ENCODE results near the gene ZNF584.

- TF ChIP-seq CTCF (IDR thresholded peaks at IDR 0.05), result no peak
- no peak for TF ChIP-seq EP300 (IDR thresholded peaks at IDR 0.05)
These were observed 744 bp upstream of the ZNF584 start for GRCh38 chr19:58407658-58408151.

Data from sigmoid colon (tissue), 4 donors.